Measurements from ENCODE around the gene MED4. TPM values are rescaled to one million over a fixed set of nuclear protein-coding genes. Genes with fewer than 3 reads are reported as not detected.

MED4 gene
- total RNA-seq, 4 donors from 2014 or later: 33.1 to 49.6 (median 37.7) TPM

DNA sequence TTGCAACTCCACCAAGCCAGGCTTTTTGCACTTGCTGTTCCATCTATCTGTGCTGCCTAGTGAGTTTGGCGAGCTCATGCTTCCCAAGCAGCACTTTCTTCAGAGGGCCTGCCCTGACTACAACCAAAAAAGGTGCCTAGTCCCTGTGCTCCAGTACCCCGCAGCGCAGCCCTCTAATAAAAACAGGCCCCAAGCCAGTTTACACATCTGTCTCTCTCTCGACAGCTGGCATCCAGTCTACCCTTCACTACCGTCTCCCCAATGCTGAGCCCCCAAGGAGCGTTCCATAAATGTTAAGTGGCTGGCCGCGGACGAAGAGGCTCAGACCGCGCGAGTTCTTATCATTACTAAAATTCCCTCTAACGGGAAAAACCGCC, 512 bp downstream of the MED4 start:
- intact Hi-C loops (cut with DNase I; ENCODE audit: low total_unique reads): no loop called here
- WGBS, 2 donors: 0 to 1% methylated on average over 13 to 14 of the region's 14 CpGs
- no peak for DNase-seq (ENCODE audit: low spot score in 2 of 2)
- peak overlapping the region; percentile 94 for H3K4me3 ChIP-seq (ENCODE audit: low read depth, poor library complexity, severe bottlenecking)
- TF ChIP-seq POLR2A (IDR thresholded peaks at IDR 0.05): no peak
- TF ChIP-seq, protein P1, sequence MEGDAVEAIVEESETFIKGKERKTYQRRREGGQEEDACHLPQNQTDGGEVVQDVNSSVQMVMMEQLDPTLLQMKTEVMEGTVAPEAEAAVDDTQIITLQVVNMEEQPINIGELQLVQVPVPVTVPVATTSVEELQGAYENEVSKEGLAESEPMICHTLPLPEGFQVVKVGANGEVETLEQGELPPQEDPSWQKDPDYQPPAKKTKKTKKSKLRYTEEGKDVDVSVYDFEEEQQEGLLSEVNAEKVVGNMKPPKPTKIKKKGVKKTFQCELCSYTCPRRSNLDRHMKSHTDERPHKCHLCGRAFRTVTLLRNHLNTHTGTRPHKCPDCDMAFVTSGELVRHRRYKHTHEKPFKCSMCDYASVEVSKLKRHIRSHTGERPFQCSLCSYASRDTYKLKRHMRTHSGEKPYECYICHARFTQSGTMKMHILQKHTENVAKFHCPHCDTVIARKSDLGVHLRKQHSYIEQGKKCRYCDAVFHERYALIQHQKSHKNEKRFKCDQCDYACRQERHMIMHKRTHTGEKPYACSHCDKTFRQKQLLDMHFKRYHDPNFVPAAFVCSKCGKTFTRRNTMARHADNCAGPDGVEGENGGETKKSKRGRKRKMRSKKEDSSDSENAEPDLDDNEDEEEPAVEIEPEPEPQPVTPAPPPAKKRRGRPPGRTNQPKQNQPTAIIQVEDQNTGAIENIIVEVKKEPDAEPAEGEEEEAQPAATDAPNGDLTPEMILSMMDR (IDR thresholded peaks at IDR 0.05): no peak

DNA sequence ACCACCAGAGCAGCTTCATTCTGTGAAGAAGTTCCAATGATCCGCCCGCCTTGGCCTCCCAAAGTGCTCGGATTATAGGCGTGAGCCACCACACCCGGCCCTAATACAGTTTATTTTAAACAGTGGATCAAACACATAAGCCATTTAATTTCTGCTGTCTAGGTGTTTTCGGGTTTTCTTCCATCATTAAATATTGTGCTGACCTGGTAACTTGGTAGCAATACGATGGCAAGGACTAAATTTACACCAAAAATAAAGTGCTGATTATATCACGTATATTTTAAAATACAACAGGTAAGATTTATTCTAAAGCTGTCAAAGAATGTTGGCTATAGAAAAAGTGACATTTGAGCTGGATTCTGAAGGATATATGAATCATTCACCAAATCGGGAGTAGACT, 1.3 kb downstream of the MED4 start:
- intact Hi-C loops (cut with DNase I; ENCODE audit: low total_unique reads): no loop called here
- DNase-seq (ENCODE audit: low spot score in 2 of 2): no peak
- TF ChIP-seq, protein P1 (IDR thresholded peaks at IDR 0.05): no peak
- no peak for TF ChIP-seq POLR2A (IDR thresholded peaks at IDR 0.05)
- no peak overlapping the region for H3K4me3 ChIP-seq (ENCODE audit: low read depth, poor library complexity, severe bottlenecking)
- 62 to 71% methylated on average over 9 of the region's 9 CpGs for WGBS, 2 donors

DNA sequence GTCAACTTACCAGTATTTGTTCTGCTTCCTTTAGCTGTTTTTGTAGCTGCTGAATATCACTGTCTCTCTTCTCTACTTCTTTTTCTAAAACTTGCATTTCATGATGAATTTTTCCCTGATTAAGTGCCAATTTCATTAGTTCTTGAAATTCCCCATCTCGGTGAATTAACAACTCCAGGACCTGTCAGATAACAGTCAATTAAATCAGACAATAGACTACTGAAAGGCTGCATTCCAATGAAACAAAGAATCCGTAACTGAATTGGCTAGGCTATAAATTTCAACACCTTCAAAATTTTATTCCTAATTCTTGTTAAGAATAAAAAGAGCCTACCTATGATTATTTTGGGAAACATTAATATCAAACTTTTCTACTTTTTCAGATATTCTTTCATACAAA, 8.6 kb downstream of the MED4 start:
- DNase-seq (ENCODE audit: low spot score in 2 of 2): no peak
- no peak overlapping the region for H3K4me3 ChIP-seq (ENCODE audit: low read depth, poor library complexity, severe bottlenecking)
- intact Hi-C loops (cut with DNase I; ENCODE audit: low total_unique reads): no loop called here
- 75 to 83% methylated on average over 2 of the region's 2 CpGs for WGBS, 2 donors
- no peak for TF ChIP-seq POLR2A (IDR thresholded peaks at IDR 0.05)
- TF ChIP-seq, protein P1 (IDR thresholded peaks at IDR 0.05): no peak

DNA sequence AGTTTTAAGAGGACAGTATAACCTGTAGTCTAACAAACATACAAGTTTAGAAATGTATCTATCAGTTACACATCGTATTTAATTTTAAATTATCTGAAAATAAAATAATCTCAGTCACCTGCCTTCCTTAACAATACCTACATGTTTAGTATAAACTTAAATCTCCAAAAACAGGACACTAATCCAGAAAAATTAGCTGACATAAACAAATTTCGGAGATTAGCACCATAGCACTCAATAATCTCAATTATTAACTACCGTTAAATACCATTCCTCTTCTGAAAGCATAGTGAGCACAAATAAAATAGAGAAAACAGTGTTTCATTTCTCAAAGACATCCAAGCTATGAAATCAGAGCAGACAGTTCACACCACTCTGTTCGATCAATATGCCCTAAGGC, 13.2 kb downstream of the MED4 start:
- no peak for DNase-seq (ENCODE audit: low spot score in 2 of 2)
- TF ChIP-seq, protein P1 (IDR thresholded peaks at IDR 0.05): no peak
- TF ChIP-seq POLR2A (IDR thresholded peaks at IDR 0.05): no peak
- intact Hi-C loops (cut with DNase I; ENCODE audit: low total_unique reads): no loop called here
- H3K4me3 ChIP-seq (ENCODE audit: low read depth, poor library complexity, severe bottlenecking): no peak overlapping the region
- 91 to 93% methylated on average over 4 of the region's 4 CpGs for WGBS, 2 donors

DNA sequence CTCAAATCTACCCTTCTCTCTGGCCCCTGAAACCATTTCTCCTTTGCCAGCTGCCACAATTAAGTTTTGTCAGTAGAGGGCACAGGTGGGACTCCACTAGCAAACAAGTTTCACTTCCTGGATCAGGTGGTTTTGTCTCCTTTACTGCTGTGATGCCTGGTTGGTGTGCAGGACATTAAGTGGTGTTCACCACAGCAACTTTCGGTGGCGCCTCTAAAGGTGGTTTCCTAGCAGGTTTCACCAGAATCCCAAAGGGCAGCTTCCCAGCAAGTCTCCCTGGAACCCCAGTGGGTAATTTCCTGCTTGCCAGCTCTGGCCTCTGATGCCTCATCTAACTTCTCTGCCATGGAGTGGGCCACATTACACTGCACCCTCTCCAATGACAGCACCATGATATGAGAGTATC, 16.6 kb downstream of the MED4 start:
- WGBS, 2 donors: 44 to 46% methylated on average over 2 of the region's 2 CpGs
- H3K4me3 ChIP-seq (ENCODE audit: low read depth, poor library complexity, severe bottlenecking): no peak overlapping the region
- no peak for DNase-seq (ENCODE audit: low spot score in 2 of 2)
- intact Hi-C loops (cut with DNase I; ENCODE audit: low total_unique reads): no loop called here
- TF ChIP-seq, protein P1 (IDR thresholded peaks at IDR 0.05): no peak
- TF ChIP-seq POLR2A (IDR thresholded peaks at IDR 0.05): no peak

DNA sequence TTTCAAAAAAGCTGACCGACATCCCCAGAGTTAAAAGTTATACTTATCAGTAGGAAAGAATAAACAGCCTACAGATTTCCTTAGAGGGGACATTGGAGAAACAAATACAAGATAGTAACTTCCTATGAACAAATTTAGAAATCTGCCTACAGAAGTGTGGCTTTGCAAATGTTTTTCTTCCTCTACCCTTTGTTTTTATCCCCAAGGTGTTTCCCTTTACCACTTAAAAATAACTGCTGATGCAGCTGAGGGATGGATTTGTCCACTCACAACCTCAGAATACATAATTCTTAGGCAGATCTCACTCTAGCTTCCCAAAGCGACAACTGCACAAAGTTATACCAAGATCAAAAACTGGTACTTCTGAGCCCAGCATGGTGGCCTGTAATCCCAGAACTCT, 20.9 kb downstream of the MED4 start:
- TF ChIP-seq, protein P1 (IDR thresholded peaks at IDR 0.05): no peak
- no peak for TF ChIP-seq POLR2A (IDR thresholded peaks at IDR 0.05)
- DNase-seq (ENCODE audit: low spot score in 2 of 2): no peak
- intact Hi-C loops (cut with DNase I; ENCODE audit: low total_unique reads): no loop called here
- WGBS, 2 donors: 90 to 97% methylated on average over 2 of the region's 2 CpGs
- H3K4me3 ChIP-seq (ENCODE audit: low read depth, poor library complexity, severe bottlenecking): no peak overlapping the region
